Measurements from ENCODE around the gene SDCCAG8.

DNA sequence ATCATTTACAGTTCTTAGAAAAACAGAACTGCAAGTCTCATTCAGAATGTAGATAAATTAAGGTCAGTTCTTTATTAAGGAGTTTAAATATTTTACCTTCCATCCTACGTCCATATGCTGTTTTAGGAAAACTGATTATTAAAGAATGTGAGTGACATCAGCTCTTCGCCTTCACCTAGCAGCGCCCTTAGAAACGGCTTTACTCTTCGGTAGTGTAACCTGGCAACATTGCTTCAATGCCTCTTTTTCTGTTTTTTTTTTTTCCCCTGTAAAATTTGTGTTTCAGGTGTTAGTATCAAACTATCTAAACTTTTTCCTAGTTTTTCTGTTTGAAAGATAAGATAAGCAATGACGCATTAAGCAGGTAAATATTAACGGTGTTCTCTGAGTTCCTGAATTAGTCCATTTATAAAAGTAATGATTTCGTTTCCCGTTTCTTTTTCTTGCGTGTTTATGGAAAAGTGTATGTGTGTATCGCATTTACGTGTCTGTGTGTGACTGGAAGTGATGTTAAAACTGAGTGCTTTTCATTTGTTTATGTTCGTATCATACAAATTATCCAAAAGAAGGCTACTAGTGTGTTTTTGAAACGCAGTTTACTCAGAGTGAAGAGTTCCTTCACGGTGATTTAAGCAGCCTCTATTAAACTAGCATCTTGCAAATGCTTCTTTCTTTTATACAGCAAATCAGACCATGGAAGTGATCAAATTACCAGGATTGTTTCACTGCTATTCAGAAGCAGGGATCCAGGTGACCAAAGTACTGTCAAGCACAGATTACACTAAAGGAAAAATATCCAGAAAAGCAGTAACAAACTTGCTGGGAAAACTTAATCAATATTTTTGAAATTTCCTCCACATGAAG, 139.0 kb downstream of the SDCCAG8 start:
- TF ChIP-seq, protein P1, sequence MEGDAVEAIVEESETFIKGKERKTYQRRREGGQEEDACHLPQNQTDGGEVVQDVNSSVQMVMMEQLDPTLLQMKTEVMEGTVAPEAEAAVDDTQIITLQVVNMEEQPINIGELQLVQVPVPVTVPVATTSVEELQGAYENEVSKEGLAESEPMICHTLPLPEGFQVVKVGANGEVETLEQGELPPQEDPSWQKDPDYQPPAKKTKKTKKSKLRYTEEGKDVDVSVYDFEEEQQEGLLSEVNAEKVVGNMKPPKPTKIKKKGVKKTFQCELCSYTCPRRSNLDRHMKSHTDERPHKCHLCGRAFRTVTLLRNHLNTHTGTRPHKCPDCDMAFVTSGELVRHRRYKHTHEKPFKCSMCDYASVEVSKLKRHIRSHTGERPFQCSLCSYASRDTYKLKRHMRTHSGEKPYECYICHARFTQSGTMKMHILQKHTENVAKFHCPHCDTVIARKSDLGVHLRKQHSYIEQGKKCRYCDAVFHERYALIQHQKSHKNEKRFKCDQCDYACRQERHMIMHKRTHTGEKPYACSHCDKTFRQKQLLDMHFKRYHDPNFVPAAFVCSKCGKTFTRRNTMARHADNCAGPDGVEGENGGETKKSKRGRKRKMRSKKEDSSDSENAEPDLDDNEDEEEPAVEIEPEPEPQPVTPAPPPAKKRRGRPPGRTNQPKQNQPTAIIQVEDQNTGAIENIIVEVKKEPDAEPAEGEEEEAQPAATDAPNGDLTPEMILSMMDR (IDR thresholded peaks at IDR 0.05; ENCODE audit: low read depth, low read length, missing input control): no peak
- TF ChIP-seq, protein P2, sequence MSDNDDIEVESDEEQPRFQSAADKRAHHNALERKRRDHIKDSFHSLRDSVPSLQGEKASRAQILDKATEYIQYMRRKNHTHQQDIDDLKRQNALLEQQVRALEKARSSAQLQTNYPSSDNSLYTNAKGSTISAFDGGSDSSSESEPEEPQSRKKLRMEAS (IDR thresholded peaks at IDR 0.05): no peak
- TF ChIP-seq YY1 (IDR thresholded peaks at IDR 0.05): peak; percentile 60
- TF ChIP-seq, protein P3, sequence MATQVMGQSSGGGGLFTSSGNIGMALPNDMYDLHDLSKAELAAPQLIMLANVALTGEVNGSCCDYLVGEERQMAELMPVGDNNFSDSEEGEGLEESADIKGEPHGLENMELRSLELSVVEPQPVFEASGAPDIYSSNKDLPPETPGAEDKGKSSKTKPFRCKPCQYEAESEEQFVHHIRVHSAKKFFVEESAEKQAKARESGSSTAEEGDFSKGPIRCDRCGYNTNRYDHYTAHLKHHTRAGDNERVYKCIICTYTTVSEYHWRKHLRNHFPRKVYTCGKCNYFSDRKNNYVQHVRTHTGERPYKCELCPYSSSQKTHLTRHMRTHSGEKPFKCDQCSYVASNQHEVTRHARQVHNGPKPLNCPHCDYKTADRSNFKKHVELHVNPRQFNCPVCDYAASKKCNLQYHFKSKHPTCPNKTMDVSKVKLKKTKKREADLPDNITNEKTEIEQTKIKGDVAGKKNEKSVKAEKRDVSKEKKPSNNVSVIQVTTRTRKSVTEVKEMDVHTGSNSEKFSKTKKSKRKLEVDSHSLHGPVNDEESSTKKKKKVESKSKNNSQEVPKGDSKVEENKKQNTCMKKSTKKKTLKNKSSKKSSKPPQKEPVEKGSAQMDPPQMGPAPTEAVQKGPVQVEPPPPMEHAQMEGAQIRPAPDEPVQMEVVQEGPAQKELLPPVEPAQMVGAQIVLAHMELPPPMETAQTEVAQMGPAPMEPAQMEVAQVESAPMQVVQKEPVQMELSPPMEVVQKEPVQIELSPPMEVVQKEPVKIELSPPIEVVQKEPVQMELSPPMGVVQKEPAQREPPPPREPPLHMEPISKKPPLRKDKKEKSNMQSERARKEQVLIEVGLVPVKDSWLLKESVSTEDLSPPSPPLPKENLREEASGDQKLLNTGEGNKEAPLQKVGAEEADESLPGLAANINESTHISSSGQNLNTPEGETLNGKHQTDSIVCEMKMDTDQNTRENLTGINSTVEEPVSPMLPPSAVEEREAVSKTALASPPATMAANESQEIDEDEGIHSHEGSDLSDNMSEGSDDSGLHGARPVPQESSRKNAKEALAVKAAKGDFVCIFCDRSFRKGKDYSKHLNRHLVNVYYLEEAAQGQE (IDR thresholded peaks at IDR 0.05): peak; percentile 66
- TF ChIP-seq SP1 (IDR thresholded peaks at IDR 0.05): peak; percentile 10
